Testis (tissue), 2 donors: ENCODE data around the gene TCERG1L.

Source experiments
- POLR2A ChIP-seq: fragments of 450-650 bp; IDR thresholded peaks from one replicate; pipeline ENCODE4 v1.6.1; 2017; ENCODE audit warnings: antibody characterized with exemption, mild to moderate bottlenecking, moderate library complexity
- TF ChIP-seq, protein P1 (sequence below), 3 experiments: fragments of 450-650 bp in 2 of 3; fragments of 200-600 bp in 1 of 3; sonication (generic) in 1 of 3; IDR thresholded peaks; one replicate each; pipeline ENCODE4 v1.5.1; 2016 to 2019; ENCODE audit warnings: antibody characterized with exemption in 3 of 3, mild to moderate bottlenecking in 2 of 3, moderate library complexity in 1 of 3

DNA sequence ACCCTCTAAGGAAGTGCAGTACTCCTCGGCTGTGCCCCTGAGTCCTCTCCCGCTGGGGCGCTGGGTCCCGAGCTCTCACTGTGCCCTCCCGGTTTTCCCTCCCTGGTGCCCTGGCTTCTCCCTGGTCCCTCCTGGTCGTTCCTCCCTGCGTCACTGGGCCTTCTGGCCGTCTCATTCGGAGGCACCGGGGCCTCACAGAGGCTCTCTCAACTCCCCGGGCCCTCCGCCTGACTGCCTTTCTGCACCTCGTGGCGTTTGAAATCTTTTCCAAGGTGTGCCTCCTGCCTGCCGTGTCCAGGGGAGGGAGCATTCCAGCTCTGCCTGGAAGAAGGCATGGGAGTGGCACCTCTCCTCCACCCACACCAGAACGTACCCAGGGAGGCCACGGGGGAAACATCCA, 174.3 kb downstream of the TCERG1L start:
- TF ChIP-seq, protein P1, sequence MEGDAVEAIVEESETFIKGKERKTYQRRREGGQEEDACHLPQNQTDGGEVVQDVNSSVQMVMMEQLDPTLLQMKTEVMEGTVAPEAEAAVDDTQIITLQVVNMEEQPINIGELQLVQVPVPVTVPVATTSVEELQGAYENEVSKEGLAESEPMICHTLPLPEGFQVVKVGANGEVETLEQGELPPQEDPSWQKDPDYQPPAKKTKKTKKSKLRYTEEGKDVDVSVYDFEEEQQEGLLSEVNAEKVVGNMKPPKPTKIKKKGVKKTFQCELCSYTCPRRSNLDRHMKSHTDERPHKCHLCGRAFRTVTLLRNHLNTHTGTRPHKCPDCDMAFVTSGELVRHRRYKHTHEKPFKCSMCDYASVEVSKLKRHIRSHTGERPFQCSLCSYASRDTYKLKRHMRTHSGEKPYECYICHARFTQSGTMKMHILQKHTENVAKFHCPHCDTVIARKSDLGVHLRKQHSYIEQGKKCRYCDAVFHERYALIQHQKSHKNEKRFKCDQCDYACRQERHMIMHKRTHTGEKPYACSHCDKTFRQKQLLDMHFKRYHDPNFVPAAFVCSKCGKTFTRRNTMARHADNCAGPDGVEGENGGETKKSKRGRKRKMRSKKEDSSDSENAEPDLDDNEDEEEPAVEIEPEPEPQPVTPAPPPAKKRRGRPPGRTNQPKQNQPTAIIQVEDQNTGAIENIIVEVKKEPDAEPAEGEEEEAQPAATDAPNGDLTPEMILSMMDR (IDR thresholded peaks at IDR 0.05) = no peak
- TF ChIP-seq POLR2A = no peak
